Gastrocnemius medialis (tissue), 4 donors: ENCODE results near the gene SSTR3. TPM values are rescaled to one million over a fixed set of nuclear protein-coding genes. Genes with fewer than 3 reads are reported as not detected.
"Not testable (repeated sequence)": the region's sequence is repeated elsewhere in the genome, so short reads cannot be mapped to it uniquely, and the experiment has no call there.

Experiments
- ATAC-seq, 2 donors: fragments of 150-250 bp; one replicate each; pipeline ENCODE4 v1.9.1; 2016
- DNase-seq, 2 donors: peaks; one replicate each; pipeline ENCODE4 v3.0.0-alpha.2; 2019
- H3K27ac ChIP-seq, 4 donors: fragments of 200-600 bp; sonication (generic); 1 replicate in 1 of 4; 2 replicates in 3 of 4; pipeline ENCODE4 v1.5.1; 2016 to 2018; ENCODE audit warnings: mild to moderate bottlenecking in 2 of 4, moderate library complexity in 1 of 4
- H3K27me3 ChIP-seq, 3 donors: fragments of 200-600 bp; sonication (generic) in 2 of 3; 1 replicate in 1 of 3; 2 replicates in 2 of 3; pipeline versions ENCODE4 v1.5.1 to v1.6.0; 2016 to 2019; ENCODE audit warnings: mild to moderate bottlenecking in 1 of 3, moderate library complexity in 1 of 3
- H3K36me3 ChIP-seq, 2 donors: fragments of 200-600 bp; sonication (generic) in 1 of 2; one replicate each; pipeline ENCODE4 v1.5.1; 2017 to 2018
- H3K4me1 ChIP-seq, 2 donors: fragments of 200-600 bp; sonication (generic) in 1 of 2; one replicate each; pipeline ENCODE4 v1.5.1; 2016 to 2017; ENCODE audit warnings: mild to moderate bottlenecking in 2 of 2
- H3K4me3 ChIP-seq, 4 donors: fragments of 200-600 bp; sonication (generic) in 3 of 4; 1 replicate in 1 of 4; 2 replicates in 3 of 4; pipeline ENCODE4 v1.5.1; 2016 to 2019; ENCODE audit warnings: mild to moderate bottlenecking in 2 of 4
- H3K9me3 ChIP-seq, 3 donors: fragments of 200-600 bp; sonication (generic) in 2 of 3; 1 replicate in 1 of 3; 2 replicates in 2 of 3; pipeline ENCODE4 v1.5.1; 2016 to 2019
- POLR2A ChIP-seq, 2 donors: fragments of 450-650 bp; IDR thresholded peaks; one replicate each; pipeline ENCODE4 v1.6.1; 2017; ENCODE audit warnings: antibody characterized with exemption in 2 of 2, mild to moderate bottlenecking in 2 of 2, moderate library complexity in 2 of 2
- in situ Hi-C, 4 donors: fragments of 200-750 bp; cut with MboI; loops; one replicate each; pipeline versions ENCODE4 v1.15.0 to v1.8.0; 2017; ENCODE audit warnings: low sequenced_read_pairs in 4 of 4
- intact Hi-C: fragments of 100-400 bp; cut with DNase I; formaldehyde crosslinking; loops from one replicate; pipeline ENCODE4 v1.15.1; 2023; ENCODE audit warnings: low total_unique reads
- total RNA-seq, 4 donors: library from RNA; depleted of rRNA; stranded (reverse); fragments of >200 nt; gene quantifications; one replicate each; pipeline versions ENCODE4 v1.1.0 to v1.2.3, GENCODE V29; 2016
- TF ChIP-seq, protein P1 (sequence below), 5 experiments: fragments of 450-650 bp in 3 of 5; fragments of 200-600 bp in 2 of 5; sonication (generic) in 2 of 5; IDR thresholded peaks in 4 of 5; conservative IDR thresholded peaks in 1 of 5; 1 replicate in 4 of 5; 2 replicates in 1 of 5; pipeline ENCODE4 v1.5.1; 2016 to 2019; ENCODE audit warnings: antibody characterized with exemption in 5 of 5, mild to moderate bottlenecking in 3 of 5, moderate library complexity in 3 of 5

SSTR3 gene
- total RNA-seq, 4 donors from 2014 or later, result not detected

DNA sequence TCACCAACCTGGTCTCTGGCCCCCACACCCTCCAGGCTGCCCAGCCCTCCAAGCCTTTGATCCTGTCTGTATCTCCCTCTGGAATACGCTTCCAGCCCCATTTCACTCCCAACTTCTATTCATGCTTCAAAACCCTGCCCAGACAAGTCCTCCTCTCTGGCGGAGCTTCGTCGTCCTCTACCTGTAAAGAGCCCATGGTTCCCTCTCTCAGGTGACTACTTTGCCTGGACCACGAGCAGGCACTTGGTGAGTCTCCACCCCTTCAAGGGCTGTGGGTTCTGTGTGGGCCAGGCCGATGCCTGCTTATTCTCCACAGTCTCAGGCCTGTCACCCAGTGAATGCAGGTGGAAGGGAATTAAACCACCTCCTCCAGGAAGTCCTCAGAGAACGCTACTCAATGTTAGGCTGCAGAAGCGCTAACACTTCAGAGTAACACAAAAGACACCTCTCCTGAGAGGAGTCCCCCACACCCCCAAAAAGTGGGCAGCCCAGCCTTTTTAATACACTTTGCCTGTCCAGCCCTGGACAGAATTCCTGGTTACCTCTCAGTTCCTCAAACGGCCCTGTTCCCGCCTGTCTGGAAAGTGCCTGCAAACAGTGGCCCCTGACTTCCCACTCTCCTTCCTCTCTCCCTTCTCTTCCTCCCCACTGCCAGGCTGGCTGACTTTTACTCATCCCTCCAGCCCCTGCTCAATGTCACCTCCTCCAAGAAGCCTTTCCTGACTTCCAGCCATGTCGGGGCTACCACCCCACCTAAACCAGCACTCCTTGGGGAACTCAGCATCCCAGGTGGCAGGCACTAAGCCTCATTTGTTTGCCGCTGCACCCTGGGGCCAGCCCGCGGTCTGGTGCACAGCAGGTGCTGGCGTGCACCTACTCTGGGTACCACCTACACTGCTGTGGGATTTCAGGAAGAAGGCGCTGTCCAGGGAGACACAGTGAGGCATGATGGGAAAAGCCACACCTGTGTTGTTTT, 22.7 kb upstream of the SSTR3 start:
- TF ChIP-seq POLR2A (IDR thresholded peaks at IDR 0.05), result no peak
- TF ChIP-seq, protein P1, sequence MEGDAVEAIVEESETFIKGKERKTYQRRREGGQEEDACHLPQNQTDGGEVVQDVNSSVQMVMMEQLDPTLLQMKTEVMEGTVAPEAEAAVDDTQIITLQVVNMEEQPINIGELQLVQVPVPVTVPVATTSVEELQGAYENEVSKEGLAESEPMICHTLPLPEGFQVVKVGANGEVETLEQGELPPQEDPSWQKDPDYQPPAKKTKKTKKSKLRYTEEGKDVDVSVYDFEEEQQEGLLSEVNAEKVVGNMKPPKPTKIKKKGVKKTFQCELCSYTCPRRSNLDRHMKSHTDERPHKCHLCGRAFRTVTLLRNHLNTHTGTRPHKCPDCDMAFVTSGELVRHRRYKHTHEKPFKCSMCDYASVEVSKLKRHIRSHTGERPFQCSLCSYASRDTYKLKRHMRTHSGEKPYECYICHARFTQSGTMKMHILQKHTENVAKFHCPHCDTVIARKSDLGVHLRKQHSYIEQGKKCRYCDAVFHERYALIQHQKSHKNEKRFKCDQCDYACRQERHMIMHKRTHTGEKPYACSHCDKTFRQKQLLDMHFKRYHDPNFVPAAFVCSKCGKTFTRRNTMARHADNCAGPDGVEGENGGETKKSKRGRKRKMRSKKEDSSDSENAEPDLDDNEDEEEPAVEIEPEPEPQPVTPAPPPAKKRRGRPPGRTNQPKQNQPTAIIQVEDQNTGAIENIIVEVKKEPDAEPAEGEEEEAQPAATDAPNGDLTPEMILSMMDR (IDR thresholded peaks at IDR 0.05 in 4 of 5, conservative IDR thresholded peaks at IDR 0.05 in 1 of 5), result no peak
- ATAC-seq (no peak), DNase-seq (no peak)
- no peaks in the 10 kb centered on the region for H3K9me3 ChIP-seq
- H3K4me1 ChIP-seq, result no peaks in the 10 kb centered on the region
- no peak overlapping the region for H3K27ac ChIP-seq
- H3K4me3 ChIP-seq, result no peak overlapping the region
- intact Hi-C loops (no loop called here), in situ Hi-C loops (no loop called here)
- H3K36me3 ChIP-seq, result no peaks in the 10 kb centered on the region
- H3K27me3 ChIP-seq, result peaks cover 20 to 51% (median 37%) of the 10 kb centered on the region in 3 donors

DNA sequence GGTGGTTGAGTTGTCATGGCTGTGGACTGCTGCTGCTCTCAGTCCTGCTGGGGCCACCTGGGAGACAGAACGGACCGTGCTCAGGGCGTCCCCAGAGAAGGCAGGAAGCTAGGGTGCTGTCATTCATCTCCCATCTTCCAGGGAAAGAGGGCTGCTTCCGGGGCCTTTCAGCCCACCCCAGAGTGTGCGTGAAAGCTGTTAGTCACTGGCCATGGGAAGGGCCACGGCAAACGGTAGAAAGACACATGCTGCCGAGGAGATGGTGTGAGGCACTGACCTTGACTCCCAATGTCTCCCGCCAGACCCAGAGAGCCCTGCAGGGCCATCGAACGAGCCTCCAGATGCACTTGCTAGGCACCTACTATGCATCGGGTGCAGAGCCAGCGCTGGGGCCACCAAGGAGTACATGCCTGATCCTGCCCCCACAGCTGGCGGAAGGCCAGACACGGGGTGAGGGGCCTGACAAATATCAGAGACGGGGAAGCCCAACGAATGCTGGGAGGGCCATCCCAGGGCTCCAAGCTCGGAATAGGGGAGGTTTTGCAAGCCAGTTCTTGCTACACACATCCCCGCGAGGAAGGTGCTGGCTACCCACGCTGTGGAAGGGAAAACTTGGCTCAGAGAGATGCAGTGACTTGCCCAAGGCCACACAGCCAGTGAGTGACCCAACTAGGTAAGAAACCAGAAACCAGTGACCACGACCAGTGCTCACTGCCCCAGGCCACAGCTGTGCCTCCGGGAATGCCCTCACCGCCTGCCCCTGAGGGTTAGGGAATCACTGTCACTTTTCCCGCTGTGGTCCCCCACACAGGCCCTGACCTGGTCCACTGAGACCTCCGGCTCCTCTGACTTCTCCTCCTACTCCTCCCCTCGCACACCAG, 21.7 kb upstream of the SSTR3 start:
- H3K27ac ChIP-seq, result no peak overlapping the region
- in situ Hi-C loops, result no loop called here
- H3K4me1 ChIP-seq, result no peaks in the 10 kb centered on the region
- H3K36me3 ChIP-seq, result no peaks in the 10 kb centered on the region
- intact Hi-C loops, result no loop called here
- no peak for DNase-seq
- no peak for ATAC-seq
- H3K27me3 ChIP-seq, result peaks cover 20 to 53% (median 35%) of the 10 kb centered on the region in 3 donors
- H3K4me3 ChIP-seq, result no peak overlapping the region
- TF ChIP-seq POLR2A (IDR thresholded peaks at IDR 0.05), result no peak
- TF ChIP-seq, protein P1 (IDR thresholded peaks at IDR 0.05 in 4 of 5, conservative IDR thresholded peaks at IDR 0.05 in 1 of 5), result no peak
- no peaks in the 10 kb centered on the region for H3K9me3 ChIP-seq

DNA sequence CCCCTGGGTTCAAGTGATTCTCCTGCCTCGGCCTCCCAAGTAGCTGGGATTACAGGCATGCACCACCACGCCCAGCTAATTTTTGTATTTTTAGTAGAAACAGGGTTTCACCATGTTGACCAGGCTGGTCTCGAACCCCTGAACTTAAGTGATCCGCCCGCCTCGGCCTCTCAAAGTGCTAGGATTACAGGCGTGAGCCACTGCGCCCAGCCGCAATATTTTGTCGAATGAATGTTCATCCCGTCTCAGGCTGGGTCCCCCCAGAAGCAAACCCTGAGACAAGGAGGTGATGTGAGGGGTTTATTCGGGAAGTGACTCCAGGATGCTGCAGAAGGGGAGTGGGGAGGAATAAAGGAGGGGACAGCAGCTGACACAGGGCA, 21.1 kb upstream of the SSTR3 start:
- ATAC-seq, in situ Hi-C loops, DNase-seq, H3K9me3 ChIP-seq, H3K36me3 ChIP-seq, H3K4me1 ChIP-seq, H3K27ac ChIP-seq, intact Hi-C loops, H3K4me3 ChIP-seq: not testable (repeated sequence)
- peaks cover 20 to 55% (median 29%) of the 10 kb centered on the region in 3 donors for H3K27me3 ChIP-seq

DNA sequence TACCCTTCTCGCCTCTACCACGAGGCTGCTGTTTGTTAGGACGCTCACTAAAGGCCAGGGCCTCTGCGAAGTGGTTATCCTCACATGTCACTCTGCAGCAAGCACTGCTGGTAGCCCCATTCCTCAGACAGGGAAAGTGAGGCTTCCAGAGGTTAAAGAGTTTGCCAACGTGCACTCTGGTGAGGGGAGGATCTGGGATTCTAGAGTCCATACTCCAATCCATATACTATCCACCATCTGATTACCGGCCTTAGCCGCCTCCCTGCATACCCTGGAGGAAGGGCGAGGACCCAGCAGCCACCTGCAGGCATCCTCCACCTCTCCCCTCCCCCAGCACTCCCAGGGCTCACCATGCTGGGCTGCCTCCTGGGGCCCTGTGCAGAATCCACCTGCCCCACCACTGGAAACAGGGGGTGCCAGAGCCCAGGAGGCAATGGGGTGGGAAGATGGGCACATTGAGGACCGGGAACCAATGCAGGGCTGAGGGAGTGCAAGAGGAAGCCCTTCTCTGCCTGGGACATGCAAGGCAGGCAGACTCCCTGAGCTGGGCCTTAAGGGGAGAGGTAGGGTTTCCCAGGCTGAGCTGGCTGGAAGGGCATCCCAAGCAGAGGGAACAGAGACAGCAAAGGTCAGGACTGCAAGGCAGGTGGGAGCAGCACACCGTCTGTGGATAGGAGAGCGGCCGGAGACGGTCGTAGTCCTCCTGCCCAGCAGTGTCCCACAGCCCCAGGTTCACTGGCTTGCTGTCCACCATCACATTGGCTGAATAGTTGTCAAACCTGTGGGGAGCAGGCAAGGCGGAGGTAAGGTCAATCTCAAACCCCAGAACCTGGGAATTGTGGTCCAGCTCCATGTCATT, 20.1 kb upstream of the SSTR3 start:
- ATAC-seq, result no peak
- Histone ChIP-seq H3K27ac (no peak overlapping the region), H3K4me3 (no peak overlapping the region), H3K4me1 (no peaks in the 10 kb centered on the region), H3K9me3 (no peaks in the 10 kb centered on the region), H3K36me3 (no peaks in the 10 kb centered on the region), H3K27me3 (peaks cover 20 to 55% (median 28%) of the 10 kb centered on the region in 3 donors)
- no peak for TF ChIP-seq POLR2A (IDR thresholded peaks at IDR 0.05)
- TF ChIP-seq, protein P1 (IDR thresholded peaks at IDR 0.05 in 4 of 5, conservative IDR thresholded peaks at IDR 0.05 in 1 of 5), result no peak
- no peak for DNase-seq
- intact Hi-C loops, result no loop called here
- in situ Hi-C loops, result no loop called here
